ENCODE results near the gene ANHX. TPM values are rescaled to one million over a fixed set of nuclear protein-coding genes. Genes with fewer than 3 reads are reported as not detected.

The ANHX gene
- total RNA-seq, 6 experiments from 2014 or later = not detected

GRCh38 chr12:133233006-133233405 is 2.7 kb downstream of the ANHX start:
- intact Hi-C loops (cut with DNase I) = no loop called here
- no peak overlapping the region for H3K27ac ChIP-seq
- no peaks in the 10 kb centered on the region for H3K36me3 ChIP-seq
- no peak for ATAC-seq
- no peaks in the 10 kb centered on the region for H3K4me1 ChIP-seq
- H3K27me3 ChIP-seq = no peaks in the 10 kb centered on the region
- 66% methylated on average over 6 of the region's 6 CpGs for WGBS (ENCODE audit: insufficient coverage, low coverage, low lambda C conversion rate, missing lambda C conversion rate)
- TF ChIP-seq CTCF (IDR thresholded peaks at IDR 0.05) = no peak
- TF ChIP-seq POLR2A (IDR thresholded peaks at IDR 0.05) = no peak
- H3K4me3 ChIP-seq = no peak overlapping the region
- no peaks in the 10 kb centered on the region for H3K9me3 ChIP-seq
- DNase-seq = no peak

- no peaks in the 10 kb centered on the region for H3K4me1 ChIP-seq
- H3K4me3 ChIP-seq = no peak overlapping the region
- no peaks in the 10 kb centered on the region for H3K9me3 ChIP-seq
- 61% methylated on average over 3 of the region's 3 CpGs for WGBS (ENCODE audit: insufficient coverage, low coverage, low lambda C conversion rate, missing lambda C conversion rate)
- DNase-seq (no peak), ATAC-seq (no peak)
- H3K36me3 ChIP-seq = no peaks in the 10 kb centered on the region
- intact Hi-C loops (cut with DNase I) = no loop called here
- TF ChIP-seq POLR2A (IDR thresholded peaks at IDR 0.05) (no peak), CTCF (IDR thresholded peaks at IDR 0.05) (no peak)
- H3K27ac ChIP-seq = no peak overlapping the region
- no peaks in the 10 kb centered on the region for H3K27me3 ChIP-seq
Observed at GRCh38 chr12:133231001-133231400, 4.7 kb downstream of the ANHX start.

- TF ChIP-seq POLR2A (IDR thresholded peaks at IDR 0.05) = no peak
- no peak for TF ChIP-seq CTCF (IDR thresholded peaks at IDR 0.05)
- Histone ChIP-seq H3K27ac (no peak overlapping the region), H3K4me3 (no peak overlapping the region), H3K36me3 (no peaks in the 10 kb centered on the region), H3K4me1 (no peaks in the 10 kb centered on the region), H3K9me3 (no peaks in the 10 kb centered on the region), H3K27me3 (no peaks in the 10 kb centered on the region)
- ATAC-seq (no peak), DNase-seq (no peak)
- intact Hi-C loops (cut with DNase I) = no loop called here
- WGBS (ENCODE audit: insufficient coverage, low coverage, low lambda C conversion rate, missing lambda C conversion rate) = 58% methylated on average over 4 of the region's 7 CpGs
Observed at GRCh38 chr12:133227281-133227852, 8.3 kb downstream of the ANHX start.

GRCh38 chr12:133226690-133227089 is 9.0 kb downstream of the ANHX start:
- no peak for ATAC-seq
- H3K4me1 ChIP-seq = no peaks in the 10 kb centered on the region
- no peaks in the 10 kb centered on the region for H3K9me3 ChIP-seq

More at GRCh38 chr12:133226690-133227089, 9.0 kb downstream of the ANHX start:
- DNase-seq = no peak
- Histone ChIP-seq H3K4me3 (no peak overlapping the region), H3K27me3 (no peaks in the 10 kb centered on the region), H3K27ac (no peak overlapping the region), H3K36me3 (no peaks in the 10 kb centered on the region)
- TF ChIP-seq POLR2A (IDR thresholded peaks at IDR 0.05) (no peak), CTCF (IDR thresholded peaks at IDR 0.05) (no peak)
- intact Hi-C loops (cut with DNase I) = no loop called here
- no CpG with 5 or more reads among the region's 8 CpGs for WGBS (ENCODE audit: insufficient coverage, low coverage, low lambda C conversion rate, missing lambda C conversion rate)
